Activated CD4-positive, alpha-beta T cell treated with anti-CD3 and anti-CD28 coated beads, Interleukin-2, amount 10 ng/mL, durations not matched to agents 7 days and 5 days (primary cell): Measurements from ENCODE around the gene KCNE5. TPM values are rescaled to one million over a fixed set of nuclear protein-coding genes. Genes with fewer than 3 reads are reported as not detected.
"Not testable (repeated sequence)": the region's sequence is repeated elsewhere in the genome, so short reads cannot be mapped to it uniquely, and the experiment has no call there.

ENCODE experiments used
- CTCF ChIA-PET: fragments of 350-600 bp; sonication (Branson Sonifier 250); formaldehyde crosslinking; loops from one replicate; lab custom pipeline; 2021; ENCODE audit warnings: antibody characterized with exemption; lab: Charles Lee
- POLR2A ChIA-PET: fragments of 350-600 bp; sonication (Branson Sonifier 250); formaldehyde crosslinking; loops from one replicate; lab custom pipeline; 2021; ENCODE audit warnings: antibody characterized with exemption; lab: Charles Lee
- DNase-seq: peaks from one replicate; pipeline ENCODE4 v3.0.0-alpha.2; 2020
- H3K27ac Mint-ChIP-seq: one replicate; pipeline ENCODE4 v1.8.0; 2021; ENCODE audit warnings: mild to moderate bottlenecking, moderate library complexity, mixed read lengths
- H3K27me3 Mint-ChIP-seq: one replicate; pipeline ENCODE4 v1.8.0; 2021; ENCODE audit warnings: mixed read lengths
- H3K36me3 Mint-ChIP-seq: one replicate; pipeline ENCODE4 v1.8.0; 2021; ENCODE audit warnings: low read depth, mixed read lengths
- H3K4me1 Mint-ChIP-seq: one replicate; pipeline ENCODE4 v1.8.0; 2021; ENCODE audit warnings: mixed read lengths
- H3K4me3 Mint-ChIP-seq: one replicate; pipeline ENCODE4 v1.8.0; 2021; ENCODE audit warnings: mild to moderate bottlenecking, moderate library complexity, mixed read lengths
- H3K9me3 Mint-ChIP-seq: one replicate; pipeline ENCODE4 v1.8.0; 2021; ENCODE audit warnings: mixed read lengths
- total RNA-seq, 2 experiments: library from RNA; stranded (reverse); gene quantifications; one replicate each; pipeline ENCODE4 v1.2.3, GENCODE V29; 2021

The KCNE5 gene
- total RNA-seq, 2 experiments from 2014 or later, result 0.17 to 0.19 TPM

- H3K4me3 Mint-ChIP-seq, result no peak overlapping the region
- peak overlapping the region; percentile 80 for H3K27ac Mint-ChIP-seq
- peaks cover 18% of the 10 kb centered on the region for H3K36me3 Mint-ChIP-seq
- ChIA-PET CTCF (interaction anchor here (0.6 kb wide), 1 partner anchor 1476 kb away, joined by 4 read pairs; no protein-coding TSS in a partner anchor), POLR2A (no interaction called here)
- no peak for DNase-seq
- H3K27me3 Mint-ChIP-seq, result no peaks in the 10 kb centered on the region
- peaks cover 3% of the 10 kb centered on the region for H3K9me3 Mint-ChIP-seq
- peaks cover 23% of the 10 kb centered on the region for H3K4me1 Mint-ChIP-seq
These were observed 13.2 kb upstream of the KCNE5 start for GRCh38 chrX:109638158-109638557.

GRCh38 chrX:109637477-109637876 lies 12.5 kb upstream of the KCNE5 start:
- POLR2A ChIA-PET, CTCF ChIA-PET, H3K4me3 Mint-ChIP-seq, H3K27me3 Mint-ChIP-seq, DNase-seq, H3K9me3 Mint-ChIP-seq: not testable (repeated sequence)
- Mint-ChIP-seq H3K36me3 (peaks cover 18% of the 10 kb centered on the region), H3K4me1 (peaks cover 23% of the 10 kb centered on the region), H3K27ac (peak overlapping the region; percentile 80)

DNA sequence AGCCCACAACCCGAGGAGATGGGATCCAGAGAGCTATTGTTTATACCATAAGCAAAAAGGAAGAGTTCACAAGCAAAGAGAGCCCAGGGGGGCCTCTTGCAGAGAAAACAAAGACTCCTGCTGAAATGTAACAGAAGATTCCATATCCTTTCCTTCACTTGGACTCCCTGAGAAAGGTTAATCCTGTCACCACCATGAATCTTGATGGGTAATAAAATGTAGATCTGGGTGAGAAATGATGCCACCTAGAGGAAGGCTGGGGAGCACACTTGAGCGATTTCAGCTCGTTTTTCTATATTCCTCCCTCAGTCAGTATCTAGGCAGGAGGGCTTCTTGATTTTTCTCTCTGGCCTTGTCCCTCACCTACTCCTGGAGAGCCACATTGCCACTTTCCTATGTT lies 10.2 kb upstream of the KCNE5 start:
- DNase-seq, result no peak
- Mint-ChIP-seq H3K9me3 (peaks cover 3% of the 10 kb centered on the region), H3K27me3 (no peaks in the 10 kb centered on the region), H3K36me3 (peaks cover 13% of the 10 kb centered on the region), H3K4me3 (no peak overlapping the region), H3K4me1 (peaks cover 23% of the 10 kb centered on the region), H3K27ac (no peak overlapping the region)
- CTCF ChIA-PET, result interaction anchor here (1.1 to 2.6 kb wide), 3 partner anchors 15 to 149 kb away, joined by 3 to 8 read pairs (median 4); no protein-coding TSS in a partner anchor
- POLR2A ChIA-PET, result no interaction called here

- peaks cover 10% of the 10 kb centered on the region for H3K4me1 Mint-ChIP-seq
- H3K27ac Mint-ChIP-seq, result no peak overlapping the region
- no peak for DNase-seq
- H3K27me3 Mint-ChIP-seq, result no peaks in the 10 kb centered on the region
- CTCF ChIA-PET, result interaction anchor here (0.8 to 2.6 kb wide), 2 partner anchors 13 to 31 kb away, joined by 3 to 8 read pairs; no protein-coding TSS in a partner anchor
- POLR2A ChIA-PET, result no interaction called here
- H3K4me3 Mint-ChIP-seq, result no peak overlapping the region
- peaks cover 5% of the 10 kb centered on the region for H3K36me3 Mint-ChIP-seq
- H3K9me3 Mint-ChIP-seq, result no peaks in the 10 kb centered on the region
These were observed 8.0 kb upstream of the KCNE5 start for GRCh38 chrX:109632906-109633504.

DNA sequence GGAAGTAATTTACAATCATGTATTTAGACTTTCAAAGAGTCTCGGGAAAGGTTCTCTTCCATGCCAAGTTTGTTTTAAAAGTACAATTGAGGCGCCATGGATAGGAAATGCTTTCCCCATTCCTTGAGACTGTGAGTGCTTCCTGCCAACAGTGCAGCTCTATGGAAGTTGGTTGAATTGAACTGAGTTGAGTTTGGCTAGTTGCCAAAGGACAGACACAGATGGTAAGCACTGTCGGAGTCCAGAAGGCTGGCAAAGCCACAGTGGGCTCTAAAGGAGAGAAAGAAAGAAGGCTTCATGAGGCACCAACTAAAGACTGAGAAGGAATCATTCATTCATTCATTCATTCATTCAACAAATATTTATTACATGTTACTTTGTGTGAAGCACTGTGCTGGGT lies 4.3 kb upstream of the KCNE5 start:
- Mint-ChIP-seq H3K27me3 (no peaks in the 10 kb centered on the region), H3K4me3 (no peak overlapping the region), H3K9me3 (no peaks in the 10 kb centered on the region), H3K36me3 (no peaks in the 10 kb centered on the region), H3K27ac (no peak overlapping the region), H3K4me1 (no peaks in the 10 kb centered on the region)
- no peak for DNase-seq
- ChIA-PET CTCF (no interaction called here), POLR2A (no interaction called here)

DNA sequence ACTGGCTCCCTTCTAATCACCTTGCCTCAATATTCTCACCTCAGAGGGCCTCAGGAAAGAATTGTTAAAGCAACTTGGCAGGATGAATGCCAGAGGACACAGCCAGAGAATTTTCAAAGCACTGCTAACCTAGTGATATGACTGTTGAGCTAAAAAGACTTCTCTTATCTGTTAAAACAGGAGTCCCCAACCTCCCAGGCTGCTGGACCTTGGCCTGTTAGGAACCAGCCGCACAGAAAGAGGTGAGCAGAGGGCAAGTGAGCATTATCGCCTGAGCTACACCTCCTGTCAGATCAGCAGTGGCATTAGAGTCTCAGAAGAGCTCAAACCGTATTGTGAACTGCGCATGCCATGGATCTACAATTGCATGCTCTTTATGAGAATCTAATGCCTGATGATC lies 1.7 kb upstream of the KCNE5 start:
- Mint-ChIP-seq H3K9me3 (no peaks in the 10 kb centered on the region), H3K4me1 (no peaks in the 10 kb centered on the region)

DNA sequence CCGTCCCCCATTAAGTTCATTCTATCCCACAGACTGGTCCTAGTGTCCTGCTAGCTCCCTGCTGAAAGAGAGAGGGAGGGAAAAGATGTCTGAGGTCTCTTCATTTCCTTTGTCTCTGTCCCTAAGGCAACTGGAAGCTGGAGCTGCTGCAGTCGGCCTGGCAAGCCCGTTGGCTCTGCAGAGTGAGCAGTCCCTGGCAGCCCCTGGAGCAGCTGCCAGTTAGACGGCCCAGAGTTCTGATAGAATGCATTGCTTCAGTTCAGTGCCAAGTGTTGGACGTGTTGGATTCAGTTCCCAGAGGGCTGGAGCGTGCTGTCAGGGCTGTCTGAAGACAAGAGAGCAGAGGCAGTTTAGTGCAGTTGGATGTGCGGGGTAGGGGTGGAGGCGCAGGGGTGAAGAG lies 975 bp downstream of the KCNE5 start:
- no peaks in the 10 kb centered on the region for H3K4me1 Mint-ChIP-seq
- no peaks in the 10 kb centered on the region for H3K27me3 Mint-ChIP-seq
- H3K27ac Mint-ChIP-seq, result no peak overlapping the region
- DNase-seq, result no peak
- H3K36me3 Mint-ChIP-seq, result no peaks in the 10 kb centered on the region
- no peaks in the 10 kb centered on the region for H3K9me3 Mint-ChIP-seq
- ChIA-PET POLR2A (no interaction called here), CTCF (no interaction called here)
- no peak overlapping the region for H3K4me3 Mint-ChIP-seq

More for the DNA sequence above, 1.7 kb upstream of the KCNE5 start:
- no peaks in the 10 kb centered on the region for H3K27me3 Mint-ChIP-seq
- no peak for DNase-seq
- ChIA-PET CTCF (interaction anchor here (2.2 kb wide), 1 partner anchor 141 kb away, joined by 5 read pairs; no protein-coding TSS in a partner anchor), POLR2A (no interaction called here)
- no peaks in the 10 kb centered on the region for H3K36me3 Mint-ChIP-seq
- H3K4me3 Mint-ChIP-seq, result no peak overlapping the region
- no peak overlapping the region for H3K27ac Mint-ChIP-seq

GRCh38 chrX:109622270-109622669 lies 2.7 kb downstream of the KCNE5 start:
- ChIA-PET CTCF (interaction anchor here (1.7 kb wide), 1 partner anchor 11 kb away, joined by 4 read pairs; no protein-coding TSS in a partner anchor), POLR2A (no interaction called here)
- no peak for DNase-seq
- H3K9me3 Mint-ChIP-seq, result no peaks in the 10 kb centered on the region
- no peak overlapping the region for H3K27ac Mint-ChIP-seq
- no peaks in the 10 kb centered on the region for H3K4me1 Mint-ChIP-seq
- no peak overlapping the region for H3K4me3 Mint-ChIP-seq
- H3K27me3 Mint-ChIP-seq, result no peaks in the 10 kb centered on the region
- no peaks in the 10 kb centered on the region for H3K36me3 Mint-ChIP-seq

- CTCF ChIA-PET, result interaction anchor here (2.4 kb wide), 1 partner anchor 15 kb away, joined by 8 read pairs; no protein-coding TSS in a partner anchor
- no peaks in the 10 kb centered on the region for H3K9me3 Mint-ChIP-seq
- H3K4me3 Mint-ChIP-seq, result no peak overlapping the region
These were observed 5.2 kb downstream of the KCNE5 start for GRCh38 chrX:109619771-109620170.

DNA sequence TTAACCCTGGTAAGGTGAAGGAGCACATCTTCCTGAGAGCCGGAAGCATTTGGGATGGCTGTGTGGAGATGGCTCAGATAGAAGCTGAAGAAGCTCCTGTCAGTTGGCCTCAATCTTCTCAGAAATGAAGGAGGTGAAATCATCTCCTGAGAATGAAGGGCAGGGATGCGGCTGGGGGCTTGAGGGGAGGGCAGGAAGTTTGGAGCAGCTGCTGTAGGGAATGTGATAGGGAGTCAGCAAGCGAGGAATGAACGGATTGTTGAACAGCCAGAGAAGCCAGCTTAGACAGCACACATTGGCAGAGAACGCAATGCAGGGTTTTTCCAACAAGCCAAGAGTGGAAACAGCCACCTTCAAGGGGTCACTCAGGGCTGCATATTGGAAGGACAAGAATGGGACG lies 10.0 kb downstream of the KCNE5 start:
- Mint-ChIP-seq H3K27ac (no peak overlapping the region), H3K4me1 (no peaks in the 10 kb centered on the region), H3K4me3 (no peak overlapping the region), H3K27me3 (peaks cover 5% of the 10 kb centered on the region), H3K9me3 (no peaks in the 10 kb centered on the region), H3K36me3 (no peaks in the 10 kb centered on the region)
- ChIA-PET CTCF (no interaction called here), POLR2A (no interaction called here)
- DNase-seq, result no peak

More at GRCh38 chrX:109619771-109620170, 5.2 kb downstream of the KCNE5 start:
- POLR2A ChIA-PET, result no interaction called here
- Mint-ChIP-seq H3K27ac (no peak overlapping the region), H3K36me3 (no peaks in the 10 kb centered on the region), H3K27me3 (no peaks in the 10 kb centered on the region), H3K4me1 (no peaks in the 10 kb centered on the region)
- DNase-seq, result no peak

DNA sequence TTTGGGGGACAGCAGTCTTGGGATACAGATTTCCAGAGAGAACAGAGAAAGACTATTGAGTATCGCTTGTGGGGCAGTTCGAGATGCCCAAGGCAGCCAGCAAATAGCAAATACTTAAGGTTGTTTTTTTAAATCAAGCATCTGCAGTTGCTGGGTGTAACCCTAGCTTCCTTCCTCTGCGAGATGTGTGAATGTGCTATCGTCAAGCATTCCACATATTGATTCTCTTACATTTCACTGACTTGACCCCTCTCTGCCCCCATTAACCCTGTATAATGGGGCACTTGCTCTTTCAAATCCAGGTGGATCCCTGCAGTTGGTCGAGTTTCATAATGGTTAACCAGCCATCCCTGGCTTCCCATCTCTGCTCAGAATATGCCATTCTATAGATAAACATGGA lies 23.5 kb downstream of the KCNE5 start:
- peaks cover 2% of the 10 kb centered on the region for H3K9me3 Mint-ChIP-seq
- peaks cover 37% of the 10 kb centered on the region for H3K27me3 Mint-ChIP-seq
- POLR2A ChIA-PET, result no interaction called here
- no peaks in the 10 kb centered on the region for H3K36me3 Mint-ChIP-seq
- no peak overlapping the region for H3K4me3 Mint-ChIP-seq
- no peaks in the 10 kb centered on the region for H3K4me1 Mint-ChIP-seq
- CTCF ChIA-PET, result no interaction called here
- DNase-seq, result no peak
- H3K27ac Mint-ChIP-seq, result no peak overlapping the region

GRCh38 chrX:109600237-109600651 lies 24.7 kb downstream of the KCNE5 start:
- H3K4me1 Mint-ChIP-seq, result no peaks in the 10 kb centered on the region
- no peak for DNase-seq
- peaks cover 28% of the 10 kb centered on the region for H3K27me3 Mint-ChIP-seq
- H3K9me3 Mint-ChIP-seq, result no peaks in the 10 kb centered on the region
- POLR2A ChIA-PET, result no interaction called here
- no peaks in the 10 kb centered on the region for H3K36me3 Mint-ChIP-seq
- no peak overlapping the region for H3K4me3 Mint-ChIP-seq
- H3K27ac Mint-ChIP-seq, result no peak overlapping the region
- CTCF ChIA-PET, result no interaction called here

DNA sequence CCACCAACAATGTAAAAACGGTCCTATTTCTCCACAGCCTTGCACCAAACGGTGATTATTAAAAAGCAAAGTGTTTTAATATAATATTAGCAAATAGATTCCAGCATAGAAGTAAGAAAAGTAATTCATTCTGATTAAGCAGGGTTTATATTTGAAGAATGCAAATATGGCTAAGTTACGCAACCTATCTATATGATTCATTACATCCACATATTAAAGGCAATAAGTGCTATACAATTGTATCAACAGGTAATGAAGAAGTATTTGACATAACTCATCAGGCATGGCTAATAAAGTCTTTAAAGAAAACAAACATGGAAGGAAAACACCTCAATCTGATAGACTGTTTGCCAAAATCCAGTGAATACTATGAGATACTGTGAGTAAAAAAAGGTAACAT lies 29.0 kb downstream of the KCNE5 start:
- DNase-seq, result no peak
- H3K4me1 Mint-ChIP-seq, result no peaks in the 10 kb centered on the region
- H3K4me3 Mint-ChIP-seq, result no peak overlapping the region
- no peak overlapping the region for H3K27ac Mint-ChIP-seq
- no peaks in the 10 kb centered on the region for H3K9me3 Mint-ChIP-seq
- CTCF ChIA-PET, result no interaction called here
- H3K36me3 Mint-ChIP-seq, result no peaks in the 10 kb centered on the region
- POLR2A ChIA-PET, result no interaction called here
- peaks cover 7% of the 10 kb centered on the region for H3K27me3 Mint-ChIP-seq

GRCh38 chrX:109590176-109590575 lies 34.8 kb downstream of the KCNE5 start:
- H3K27me3 Mint-ChIP-seq, result no peaks in the 10 kb centered on the region
- DNase-seq, result no peak
- H3K9me3 Mint-ChIP-seq, result no peaks in the 10 kb centered on the region
- ChIA-PET POLR2A (no interaction called here), CTCF (no interaction called here)
- no peak overlapping the region for H3K4me3 Mint-ChIP-seq
- no peaks in the 10 kb centered on the region for H3K4me1 Mint-ChIP-seq
- H3K36me3 Mint-ChIP-seq, result no peaks in the 10 kb centered on the region
- H3K27ac Mint-ChIP-seq, result no peak overlapping the region
